Measurements from ENCODE around the gene KCNAB2. TPM values are rescaled to one million over a fixed set of nuclear protein-coding genes. Genes with fewer than 3 reads are reported as not detected.
A peak's percentile ranks its signal among the peaks of the same experiment; 100 is the strongest.

The KCNAB2 gene
- total RNA-seq, 1 donor from 2014 or later, result 7.2 TPM

DNA sequence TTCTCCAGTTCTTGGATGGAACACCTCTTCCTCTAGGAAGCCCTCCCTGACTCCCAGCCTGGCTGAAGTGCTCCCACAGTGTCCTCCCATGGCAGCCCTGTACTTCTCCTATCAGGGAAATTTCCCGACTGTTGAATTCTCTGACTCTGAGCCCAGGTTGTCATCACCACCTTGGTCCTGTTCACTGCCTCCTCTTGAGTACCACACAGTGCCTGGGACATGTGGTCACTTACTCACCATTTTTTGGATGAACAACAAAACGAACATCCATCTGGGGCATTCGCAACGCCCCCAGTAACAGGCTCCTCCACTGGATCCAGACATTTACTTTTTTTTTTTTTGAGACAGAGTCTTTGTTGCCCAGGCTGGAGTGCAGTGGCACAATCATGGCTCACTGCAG is 97.0 kb downstream of the KCNAB2 start:
- Mint-ChIP-seq H3K27me3 (peaks cover 14% of the 10 kb centered on the region), H3K27ac (no peak overlapping the region), H3K9me3 (no peaks in the 10 kb centered on the region), H3K4me3 (no peak overlapping the region), H3K36me3 (no peaks in the 10 kb centered on the region), H3K4me1 (ENCODE audit: unreplicated experiment) (peaks cover 11% of the 10 kb centered on the region)
- no peak for TF ChIP-seq CTCF (conservative IDR thresholded peaks at IDR 0.05)
- no peak for DNase-seq (ENCODE audit: extremely low spot score, unreplicated experiment)

- no peaks in the 10 kb centered on the region for H3K9me3 Mint-ChIP-seq
- no peaks in the 10 kb centered on the region for H3K36me3 Mint-ChIP-seq
- no peak for TF ChIP-seq CTCF (conservative IDR thresholded peaks at IDR 0.05)
- DNase-seq (ENCODE audit: extremely low spot score, unreplicated experiment), result no peak
- H3K4me3 Mint-ChIP-seq, result no peak overlapping the region
- H3K27ac Mint-ChIP-seq, result no peak overlapping the region
- H3K4me1 Mint-ChIP-seq (ENCODE audit: unreplicated experiment), result peaks cover 13% of the 10 kb centered on the region
- H3K27me3 Mint-ChIP-seq, result peaks cover 19% of the 10 kb centered on the region
Measured at GRCh38 chr1:6143395-6143794, 97.7 kb downstream of the KCNAB2 start.

GRCh38 chr1:6144175-6144574 is 98.5 kb downstream of the KCNAB2 start:
- no peaks in the 10 kb centered on the region for H3K36me3 Mint-ChIP-seq
- peaks cover 15% of the 10 kb centered on the region for H3K27me3 Mint-ChIP-seq
- peaks cover 15% of the 10 kb centered on the region for H3K4me1 Mint-ChIP-seq (ENCODE audit: unreplicated experiment)
- no peak for DNase-seq (ENCODE audit: extremely low spot score, unreplicated experiment)
- H3K27ac Mint-ChIP-seq, result peak overlapping the region; percentile 4
- H3K9me3 Mint-ChIP-seq, result no peaks in the 10 kb centered on the region
- no peak for TF ChIP-seq CTCF (conservative IDR thresholded peaks at IDR 0.05)
- H3K4me3 Mint-ChIP-seq, result no peak overlapping the region

DNA sequence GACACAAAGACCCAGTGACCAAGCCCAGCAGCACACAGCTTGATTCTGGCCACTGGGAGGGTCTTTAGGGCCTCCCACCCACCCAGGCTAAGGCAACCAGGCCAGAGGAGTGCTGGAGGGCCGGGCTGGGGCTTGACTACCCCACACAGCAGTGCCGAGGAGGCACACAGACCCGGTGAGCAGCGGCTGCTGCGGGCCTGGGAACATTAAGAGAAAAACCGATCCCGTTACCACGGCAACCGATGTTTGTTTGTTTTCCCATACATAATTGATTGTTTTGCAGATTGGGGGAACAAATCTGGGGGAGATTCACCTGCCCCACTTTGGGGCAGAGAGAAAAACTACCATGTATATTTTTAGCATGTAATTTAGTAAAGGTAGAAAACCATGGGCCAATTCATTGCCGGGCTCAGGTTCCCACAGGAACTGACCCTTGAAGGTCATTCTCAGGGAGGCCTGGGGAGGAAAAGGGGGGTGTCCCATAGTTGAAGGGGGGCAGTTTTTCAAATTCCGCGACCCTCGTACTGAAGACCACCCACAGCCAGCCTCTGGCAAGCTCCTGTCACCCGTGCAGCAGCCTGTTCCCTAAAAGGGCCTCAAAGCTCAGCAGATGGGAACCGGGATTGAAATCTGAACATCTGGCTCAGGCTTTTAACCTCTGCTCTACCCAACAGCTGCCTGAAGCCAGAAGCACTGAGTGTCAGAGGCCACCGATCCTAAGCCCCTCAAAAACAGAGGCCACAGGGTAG is 99.1 kb downstream of the KCNAB2 start:
- Mint-ChIP-seq H3K27me3 (peaks cover 15% of the 10 kb centered on the region), H3K9me3 (no peaks in the 10 kb centered on the region), H3K36me3 (no peaks in the 10 kb centered on the region), H3K4me3 (no peak overlapping the region), H3K4me1 (ENCODE audit: unreplicated experiment) (peaks cover 15% of the 10 kb centered on the region), H3K27ac (no peak overlapping the region)
- TF ChIP-seq CTCF (conservative IDR thresholded peaks at IDR 0.05), result no peak
- no peak for DNase-seq (ENCODE audit: extremely low spot score, unreplicated experiment)

DNA sequence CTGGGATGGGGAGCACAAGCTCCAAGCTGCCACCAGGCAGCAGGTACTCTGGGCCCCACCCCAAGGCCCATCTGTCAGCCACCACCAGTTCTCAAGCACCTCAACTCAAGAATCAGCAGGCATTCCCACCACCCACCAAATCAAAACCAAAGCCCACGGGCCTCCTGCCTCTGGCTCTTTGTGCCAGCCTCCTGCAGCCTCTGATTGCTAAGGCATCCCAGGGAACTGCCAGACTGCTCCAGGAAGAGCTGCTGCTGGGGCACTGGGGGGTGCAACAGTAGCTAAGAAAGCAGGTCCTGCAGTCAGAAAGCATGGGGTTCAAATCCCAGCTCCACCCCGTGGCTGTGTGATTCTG is 99.7 kb downstream of the KCNAB2 start:
- no peaks in the 10 kb centered on the region for H3K9me3 Mint-ChIP-seq
- H3K36me3 Mint-ChIP-seq, result no peaks in the 10 kb centered on the region
- H3K4me3 Mint-ChIP-seq, result no peak overlapping the region
- H3K27ac Mint-ChIP-seq, result no peak overlapping the region
- peaks cover 15% of the 10 kb centered on the region for H3K4me1 Mint-ChIP-seq (ENCODE audit: unreplicated experiment)
- H3K27me3 Mint-ChIP-seq, result peaks cover 15% of the 10 kb centered on the region
- no peak for TF ChIP-seq CTCF (conservative IDR thresholded peaks at IDR 0.05)
- DNase-seq (ENCODE audit: extremely low spot score, unreplicated experiment), result no peak

Measured in type B pancreatic cell (in vitro differentiated cells).